Retina (tissue), 1 donor: ENCODE data around the gene CDH4.

Experiments used
- DNase-seq: peaks from one replicate; pipeline ENCODE4 v3.0.0-alpha.2; 2016

CDH4 gene

GRCh38 chr20:61521687-61522420 is 269.8 kb downstream of the CDH4 start:
- no peak for DNase-seq

- DNase-seq = no peak
Observed at GRCh38 chr20:61522498-61523090, 270.5 kb downstream of the CDH4 start.

DNA sequence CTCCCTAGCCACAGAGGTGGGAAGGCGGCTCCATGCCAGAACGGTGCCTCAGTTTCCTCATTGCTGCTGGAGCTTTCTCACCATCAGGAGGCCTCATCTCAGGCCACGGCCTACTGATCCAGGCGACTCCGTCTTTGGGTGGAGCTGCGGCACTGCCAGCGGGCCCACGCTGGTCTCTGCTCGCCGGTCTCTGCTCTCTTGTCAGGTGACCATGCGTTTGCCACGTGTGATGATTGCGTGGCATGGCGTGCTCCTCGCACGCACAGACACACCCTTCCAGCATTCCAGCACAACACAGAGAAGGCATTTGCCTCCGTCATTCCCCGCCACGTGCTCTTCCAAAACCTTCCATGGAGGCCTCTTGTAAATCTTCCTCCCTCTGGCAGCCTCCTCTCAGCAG is 271.1 kb downstream of the CDH4 start:
- DNase-seq = no peak

- DNase-seq = no peak
Observed at GRCh38 chr20:61524951-61525666, 273.0 kb downstream of the CDH4 start.

DNA sequence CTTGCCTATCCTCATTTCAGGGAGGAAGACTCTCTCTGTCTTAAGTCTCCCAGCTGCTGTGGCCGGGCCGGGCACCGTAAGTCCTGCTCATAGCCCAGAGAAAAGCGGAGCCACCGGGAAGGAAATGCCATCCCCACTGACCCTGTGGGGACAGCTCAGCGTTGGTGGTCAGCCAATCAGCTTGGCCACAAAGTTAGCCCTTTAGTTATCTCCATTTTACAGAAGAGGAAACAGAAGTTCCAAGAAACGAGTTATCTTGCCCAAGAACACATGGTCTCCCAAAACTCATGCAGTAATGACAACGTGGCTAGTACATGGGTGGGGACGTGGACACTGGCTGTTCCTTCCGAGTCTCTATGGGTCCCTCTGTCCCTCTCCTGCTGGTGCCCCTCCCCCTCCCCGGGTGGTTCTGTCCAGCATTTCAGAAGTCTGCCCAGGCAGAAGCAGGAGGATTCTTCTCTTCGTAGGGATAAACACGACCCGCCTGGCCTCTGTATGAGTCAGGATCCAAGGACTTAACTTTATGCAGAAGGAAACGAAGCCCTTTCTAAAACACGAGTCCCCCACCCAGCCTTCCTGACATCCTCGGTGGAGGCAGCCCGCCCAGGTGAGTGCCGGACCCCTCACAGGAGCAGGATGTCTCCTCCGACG is 273.8 kb downstream of the CDH4 start:
- no peak for DNase-seq

GRCh38 chr20:61526907-61527306 is 274.8 kb downstream of the CDH4 start:
- no peak for DNase-seq

DNA sequence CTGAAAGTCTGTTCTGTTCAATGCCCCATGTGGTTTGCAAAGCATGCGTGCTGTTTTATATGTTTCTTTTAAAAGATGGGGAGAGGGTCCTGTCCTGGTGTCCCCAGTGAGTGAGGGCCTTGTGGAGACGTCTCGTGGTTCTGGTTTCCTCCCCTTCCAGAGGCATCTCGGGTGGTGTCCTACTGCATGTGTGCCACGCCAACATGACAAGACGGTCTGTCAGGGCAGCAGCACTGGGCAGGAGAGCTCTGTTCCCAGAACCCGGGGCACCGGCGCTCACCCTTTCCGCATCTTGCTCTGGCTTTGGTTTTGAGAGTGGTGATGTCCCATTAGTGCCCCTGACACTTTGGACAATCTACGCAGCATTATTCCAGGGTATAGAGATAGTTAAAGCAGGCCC is 275.6 kb downstream of the CDH4 start:
- no peak for DNase-seq

DNA sequence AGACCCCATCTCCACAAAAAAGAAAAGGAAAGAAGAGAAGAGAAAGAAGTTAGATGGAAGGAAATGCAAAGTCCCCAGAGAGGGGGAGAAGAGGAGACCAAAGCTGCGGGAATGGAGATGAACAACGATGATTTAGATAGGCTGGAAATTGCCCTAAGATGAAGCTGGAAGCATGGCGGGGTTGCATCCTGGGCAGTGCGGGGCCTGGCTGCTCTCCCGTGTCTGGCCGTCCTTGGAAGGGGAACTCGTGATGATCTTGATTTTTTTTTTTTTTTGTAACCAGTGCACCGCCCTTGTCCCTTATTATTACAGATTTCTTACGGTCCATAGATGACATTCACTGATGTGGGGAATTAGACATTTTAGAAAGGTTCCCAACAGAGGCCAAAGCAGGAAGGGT is 276.5 kb downstream of the CDH4 start:
- DNase-seq = no peak

DNA sequence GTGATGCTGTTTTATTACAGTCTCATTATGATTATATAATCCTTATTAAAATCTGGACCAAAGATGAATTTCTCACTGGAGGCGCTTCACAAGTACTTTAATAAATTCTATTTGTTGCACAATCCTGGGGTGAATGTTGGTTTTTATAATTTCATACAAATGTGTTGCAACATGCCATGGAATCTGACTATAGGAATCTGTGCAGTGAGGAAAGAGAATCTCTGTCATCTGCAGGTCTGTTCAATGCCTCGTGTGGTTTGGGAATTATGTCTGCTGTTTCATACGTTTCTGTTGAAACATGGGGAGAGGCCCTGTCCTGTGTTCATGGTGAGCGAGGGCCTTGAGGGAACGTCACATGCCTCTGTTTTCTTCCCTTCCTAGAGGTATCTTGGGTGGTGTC is 277.3 kb downstream of the CDH4 start:
- no peak for DNase-seq

DNA sequence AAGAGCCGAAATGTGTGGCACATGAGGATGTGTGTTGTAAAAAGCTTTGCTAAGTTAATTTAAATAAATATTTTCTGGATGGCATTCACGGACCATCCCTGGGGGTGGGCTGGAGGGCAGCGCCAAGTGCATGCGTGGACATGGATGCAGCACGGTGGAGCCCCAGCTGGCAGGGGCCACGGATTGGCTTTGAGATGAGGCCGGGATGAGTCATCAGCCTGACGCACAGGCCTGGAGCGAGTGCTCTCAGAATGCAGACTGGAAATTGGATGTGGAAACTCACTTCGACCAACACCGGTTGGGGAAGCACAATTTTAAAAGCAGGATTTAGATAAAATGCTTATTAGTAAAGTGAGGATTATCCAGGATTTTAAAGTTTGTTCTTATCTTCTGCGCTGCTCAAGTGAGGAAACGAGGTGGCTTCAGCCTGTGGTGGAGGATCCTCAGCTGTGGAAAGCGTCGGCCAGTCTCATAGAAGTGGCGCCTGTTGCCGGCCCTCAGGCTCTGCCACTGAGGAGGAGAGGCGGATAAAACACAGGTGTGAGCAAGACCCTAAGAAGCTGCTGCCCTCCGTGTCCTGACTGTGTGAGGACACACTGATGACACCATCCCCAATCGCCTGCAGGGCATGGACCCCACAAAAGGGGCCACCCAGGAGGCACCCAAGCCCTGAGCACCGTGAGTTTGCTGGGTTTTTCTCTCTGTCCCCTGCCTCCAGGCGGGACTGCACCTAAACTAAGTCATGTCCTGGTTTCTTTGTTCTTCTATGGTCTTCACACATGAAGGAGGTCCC is 279.7 kb downstream of the CDH4 start:
- no peak for DNase-seq

GRCh38 chr20:61532736-61533135 is 280.7 kb downstream of the CDH4 start:
- no peak for DNase-seq

DNA sequence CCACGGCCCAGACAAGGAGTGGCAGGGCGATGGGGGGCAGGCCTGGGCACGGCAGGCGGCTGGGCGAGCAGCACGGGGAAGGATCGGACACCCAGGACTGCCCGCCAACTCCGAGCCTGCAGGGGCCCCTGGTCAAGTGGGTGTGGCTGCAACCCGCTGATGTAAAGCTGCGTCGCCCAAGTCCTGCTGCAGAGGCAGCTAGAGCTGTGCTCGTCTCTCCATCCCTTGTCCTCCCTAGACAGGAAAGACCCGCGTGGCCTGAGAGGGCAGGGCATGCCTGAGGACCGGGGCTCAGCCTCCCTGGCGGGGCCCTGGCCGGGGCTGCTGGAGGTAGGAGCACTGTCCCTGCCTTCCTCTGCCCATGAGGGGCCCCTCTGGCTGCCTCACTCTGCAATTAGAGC is 281.2 kb downstream of the CDH4 start:
- DNase-seq = no peak

DNA sequence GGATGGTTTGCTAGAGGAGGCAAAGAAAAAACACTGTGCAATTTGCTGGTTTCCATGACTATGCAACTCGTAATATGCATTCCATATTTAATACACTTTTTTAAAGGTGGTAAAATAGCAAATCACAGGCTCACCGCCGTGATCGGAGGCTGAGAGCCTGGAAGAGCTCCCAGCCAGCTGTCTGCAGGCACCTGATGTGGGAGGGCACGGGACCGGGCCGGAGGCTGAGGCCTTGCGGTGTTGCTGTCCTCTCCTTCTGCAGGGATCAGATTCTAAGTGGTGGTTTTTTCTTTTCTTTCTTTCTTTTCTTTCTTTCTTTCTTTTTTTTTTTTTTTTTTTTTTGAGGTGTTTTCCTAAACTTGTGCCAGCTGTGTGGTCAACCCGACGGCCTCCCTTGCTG is 282.3 kb downstream of the CDH4 start:
- no peak for DNase-seq

- no peak for DNase-seq
Observed at GRCh38 chr20:61535091-61535490, 283.0 kb downstream of the CDH4 start.

DNA sequence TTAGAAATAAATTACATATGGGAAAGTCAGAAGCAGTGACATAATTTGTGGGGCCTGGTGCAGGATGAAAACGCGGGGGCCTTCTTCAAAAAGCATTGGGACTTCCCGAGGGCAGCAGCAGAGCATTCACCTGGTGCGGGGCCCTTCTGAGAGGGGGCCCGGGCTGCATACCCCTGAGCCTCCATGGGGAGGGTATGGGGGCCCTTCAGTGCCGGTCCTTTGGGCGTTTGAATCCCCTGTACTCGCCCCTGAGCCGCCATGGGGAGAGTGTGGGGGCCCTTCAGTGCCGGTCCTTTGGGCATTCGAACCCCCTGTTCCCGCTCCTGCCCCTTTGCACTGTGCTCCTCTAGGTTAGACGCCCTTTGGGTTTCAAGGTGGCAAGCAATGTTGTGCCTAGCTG is 283.5 kb downstream of the CDH4 start:
- no peak for DNase-seq

GRCh38 chr20:61535956-61536355 is 283.9 kb downstream of the CDH4 start:
- DNase-seq = no peak

DNA sequence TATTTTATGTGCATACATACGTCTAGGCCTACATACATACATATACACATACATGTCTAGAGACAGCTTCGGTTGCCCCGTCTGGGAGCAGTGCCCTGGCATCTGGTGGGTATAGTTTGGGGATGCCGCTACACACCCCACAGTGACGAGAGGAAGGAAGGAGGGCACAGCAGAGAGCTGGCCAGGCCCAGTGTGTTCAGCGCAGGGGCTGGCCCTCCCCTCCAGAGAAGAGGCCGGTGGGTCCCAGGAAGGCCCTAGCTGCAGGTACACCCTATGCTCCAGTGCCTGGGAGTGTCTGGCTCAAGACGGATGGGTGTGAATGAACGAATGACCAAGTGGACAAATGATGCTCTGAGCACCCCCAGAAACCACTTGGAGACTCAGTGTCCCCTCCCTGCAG is 284.6 kb downstream of the CDH4 start:
- no peak for DNase-seq

DNA sequence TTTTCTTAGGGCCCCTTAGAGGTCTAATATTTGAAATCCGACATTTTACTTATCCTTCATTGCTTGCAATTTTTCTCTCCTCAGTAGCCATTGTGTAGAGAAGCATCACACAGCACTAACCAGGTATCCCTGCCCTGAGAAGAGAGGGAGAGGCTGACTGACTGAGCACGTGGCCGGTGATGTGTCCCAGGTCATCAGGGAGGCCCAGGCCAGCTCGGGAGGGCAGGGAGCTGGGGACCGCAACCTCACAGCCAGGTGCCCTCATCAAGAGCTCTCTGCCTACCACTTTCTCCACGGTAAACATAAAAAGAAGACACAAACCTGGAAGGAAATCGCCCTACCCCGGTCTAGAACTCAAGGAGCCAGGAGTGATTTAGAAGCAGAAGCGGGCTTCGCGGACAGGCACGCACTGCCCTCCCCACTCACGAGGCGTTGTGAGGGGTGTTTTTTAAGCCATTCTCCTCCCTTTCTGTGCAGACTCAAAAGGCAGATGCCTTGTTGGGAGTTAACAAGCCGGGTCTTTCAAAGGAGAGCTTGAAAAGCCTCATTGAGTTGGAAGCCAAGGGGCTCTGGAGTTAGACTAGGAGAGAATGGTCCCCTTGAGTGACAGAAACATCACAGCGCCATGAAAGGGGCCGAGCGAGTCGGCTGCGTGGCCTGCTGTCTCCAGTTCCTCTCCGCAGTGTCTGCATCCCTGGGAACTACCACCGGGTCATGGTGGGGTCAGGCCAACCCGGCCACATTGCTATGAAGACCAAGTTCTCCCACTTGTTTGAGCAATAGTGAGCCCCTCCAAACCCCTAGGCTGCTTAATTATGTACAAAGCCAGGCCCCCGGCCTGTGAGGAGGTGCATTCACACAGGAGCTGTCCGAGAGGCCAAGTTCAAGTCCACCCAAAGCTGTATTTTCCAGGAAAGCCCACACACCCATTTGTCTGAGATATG is 285.4 kb downstream of the CDH4 start:
- DNase-seq = no peak

DNA sequence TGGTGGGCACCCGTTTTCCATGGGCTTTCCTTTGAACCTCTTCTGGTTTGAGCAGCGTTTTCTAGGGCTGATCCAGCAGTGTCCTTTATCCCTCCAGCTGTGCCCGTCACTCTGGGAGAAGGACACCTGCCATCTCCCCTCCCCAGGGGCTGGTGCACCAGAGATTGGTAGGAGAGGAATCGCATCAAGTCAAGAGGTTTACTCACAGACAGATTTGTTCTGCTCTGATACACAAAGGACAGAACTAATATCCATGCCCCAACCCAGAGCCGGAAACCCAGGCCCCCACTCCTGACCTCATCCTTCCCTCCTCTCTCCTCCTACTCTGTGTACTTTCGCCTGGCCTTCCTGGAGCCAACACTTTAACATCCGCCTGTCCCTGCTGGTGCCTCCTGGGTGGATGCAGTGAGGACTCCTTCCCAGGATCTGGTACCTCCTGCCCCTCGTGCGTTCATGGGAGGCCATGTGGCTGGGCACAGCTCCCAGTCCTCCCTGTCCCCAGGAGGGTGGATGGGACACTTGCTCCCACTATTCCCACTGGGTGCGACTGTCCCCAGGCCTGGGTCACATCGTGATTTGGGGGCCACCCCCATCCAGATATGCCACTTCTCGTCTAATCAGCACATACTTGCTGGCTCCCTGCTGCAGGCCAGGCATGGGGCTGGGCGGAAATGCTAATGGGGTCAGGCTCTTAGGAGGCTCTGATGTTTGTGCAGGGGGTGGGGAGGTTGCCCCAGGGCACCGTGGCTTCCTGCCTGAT is 286.3 kb downstream of the CDH4 start:
- no peak for DNase-seq

DNA sequence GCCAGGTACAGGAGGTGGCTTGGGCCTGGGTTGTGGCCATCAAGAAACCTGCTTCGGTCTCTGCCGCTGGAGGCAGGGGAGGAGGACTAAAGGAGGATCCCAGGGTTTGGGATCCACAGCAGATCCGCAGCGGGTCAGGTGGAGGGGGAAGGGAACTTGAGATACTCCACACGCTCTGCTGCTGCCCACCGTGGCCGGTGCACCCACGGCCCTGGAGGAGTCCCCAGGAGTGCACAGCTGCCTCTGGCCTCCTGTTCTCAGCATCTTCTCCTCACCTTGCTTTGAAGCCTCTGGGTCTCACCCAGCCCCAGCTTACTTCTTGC is 286.8 kb downstream of the CDH4 start:
- no peak for DNase-seq

DNA sequence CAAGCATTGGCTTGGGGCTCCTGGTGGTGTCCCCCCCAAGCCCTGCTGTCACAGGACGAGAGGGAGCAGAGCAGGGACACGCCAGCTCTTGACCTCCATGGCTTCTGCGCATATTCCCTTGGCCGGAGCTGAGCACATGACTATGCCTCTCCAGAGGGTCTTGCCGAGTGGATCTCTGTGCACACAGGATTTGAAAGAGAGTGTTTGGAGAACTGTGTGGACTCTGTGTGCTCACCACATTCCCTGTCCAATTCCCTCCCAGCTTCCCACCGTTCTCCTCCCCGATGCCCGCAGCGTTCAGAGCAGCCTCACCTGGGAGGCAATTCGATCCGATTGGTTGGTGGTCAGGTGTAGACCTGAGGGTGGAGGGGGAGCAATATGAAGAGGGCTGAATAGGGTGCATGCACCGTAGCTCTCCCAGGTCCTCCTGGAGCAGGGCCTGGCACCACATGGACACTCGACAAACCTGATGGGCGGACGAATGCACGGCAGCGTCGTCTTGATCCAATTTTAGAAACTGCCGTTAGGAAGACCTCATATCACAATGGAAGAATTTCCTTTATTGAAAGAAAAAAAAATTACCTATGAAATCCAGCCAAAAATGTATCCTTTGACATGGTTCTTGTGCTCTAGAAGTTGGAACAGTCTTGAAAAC is 287.8 kb downstream of the CDH4 start:
- no peak for DNase-seq
